NCI-H2029 (cell line): ENCODE measurements around the gene BRICD5.
A peak's percentile ranks its signal among the peaks of the same experiment; 100 is the strongest.

ENCODE experiments used
- DNase-seq: peaks from one replicate; lab custom pipeline; 2025; lab: John Stamatoyannopoulos, UW

BRICD5 gene

GRCh38 chr16:2237493-2238149 lies 27.0 kb upstream of the BRICD5 start:
- DNase-seq: no peak

GRCh38 chr16:2237102-2237482 lies 26.4 kb upstream of the BRICD5 start:
- DNase-seq: no peak

- no peak for DNase-seq
Observed at GRCh38 chr16:2236337-2237101, 25.9 kb upstream of the BRICD5 start, which contains the start of gene DNASE1L2. Gene DNASE1L2 (plus strand): TSS chr16:2236444. CDS start chr16:2236817, 373 bp downstream.

- peak; percentile 29 for DNase-seq
Observed at GRCh38 chr16:2235695-2236336, 25.2 kb upstream of the BRICD5 start.

- DNase-seq: no peak
Observed at GRCh38 chr16:2235234-2235651, 24.6 kb upstream of the BRICD5 start.

GRCh38 chr16:2234813-2235170 lies 24.1 kb upstream of the BRICD5 start:
- DNase-seq: no peak

GRCh38 chr16:2233872-2234812 lies 23.5 kb upstream of the BRICD5 start:
- DNase-seq: peak; percentile 95

- no peak for DNase-seq
Observed at GRCh38 chr16:2233046-2233775, 22.5 kb upstream of the BRICD5 start.

- no peak for DNase-seq
Observed at GRCh38 chr16:2232094-2232990, 21.7 kb upstream of the BRICD5 start.

- DNase-seq: peak; percentile 51
Observed at GRCh38 chr16:2231016-2231931, 20.6 kb upstream of the BRICD5 start.

- no peak for DNase-seq
Observed at GRCh38 chr16:2230376-2230775, 19.7 kb upstream of the BRICD5 start.

GRCh38 chr16:2229632-2230250 lies 19.1 kb upstream of the BRICD5 start:
- DNase-seq: no peak

- DNase-seq: no peak
Observed at GRCh38 chr16:2229091-2229490, 18.4 kb upstream of the BRICD5 start.

- no peak for DNase-seq
Observed at GRCh38 chr16:2228161-2228824, 17.6 kb upstream of the BRICD5 start.

- DNase-seq: no peak
Observed at GRCh38 chr16:2226918-2227317, 16.3 kb upstream of the BRICD5 start.

GRCh38 chr16:2226245-2226793 lies 15.7 kb upstream of the BRICD5 start:
- no peak for DNase-seq

GRCh38 chr16:2223942-2224486 lies 13.4 kb upstream of the BRICD5 start:
- peak; percentile 34 for DNase-seq
